ENCODE results near the gene ZNF580. TPM values are rescaled to one million over a fixed set of nuclear protein-coding genes. Genes with fewer than 3 reads are reported as not detected.
A peak's percentile ranks its signal among the peaks of the same experiment; 100 is the strongest.

ZNF580 gene
- total RNA-seq, 1 donor from 2014 or later: 2.4 TPM

DNA sequence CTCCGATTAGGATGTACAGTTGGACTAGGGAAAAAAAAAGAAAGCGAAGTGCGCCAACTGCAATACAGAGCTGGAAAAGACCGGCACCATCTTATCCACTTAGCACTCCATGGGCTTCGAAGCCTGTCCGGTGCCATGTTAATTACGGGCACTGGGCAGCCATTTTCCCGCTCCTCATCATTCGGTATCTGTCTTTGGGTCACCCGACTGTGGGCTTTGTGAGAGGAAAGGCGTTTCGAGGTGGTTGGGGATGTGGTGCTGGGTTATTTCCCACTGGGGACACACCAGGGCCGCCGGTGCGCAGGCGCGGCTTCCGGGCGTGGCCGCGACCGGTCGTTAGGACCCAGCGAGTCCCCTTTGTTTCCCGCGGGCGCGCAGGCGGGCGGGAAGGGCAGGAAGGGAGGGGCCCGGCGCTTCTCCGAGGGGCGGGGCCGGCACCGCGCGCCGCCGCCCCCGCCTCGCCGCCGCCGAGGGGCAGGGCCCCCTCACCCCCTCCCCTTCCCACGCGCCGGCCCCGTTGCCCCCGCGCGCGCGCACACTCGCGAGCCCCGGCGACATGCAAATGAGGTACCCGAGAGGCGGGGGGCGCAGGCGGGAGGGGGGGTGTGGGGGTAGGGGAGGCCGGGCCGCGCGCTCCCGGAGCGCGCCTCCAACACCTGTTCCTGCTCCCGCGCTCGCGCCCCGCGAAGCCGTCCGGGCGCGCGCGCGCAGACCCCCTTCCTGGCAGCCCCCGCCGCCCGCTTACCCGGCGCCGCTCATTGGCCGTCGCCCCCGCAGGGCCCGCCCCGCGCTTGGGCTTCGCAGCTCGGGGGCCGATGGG lies 40.8 kb upstream of the ZNF580 start, which contains the start of gene ZNF524:
Gene ZNF524, plus strand, starts transcription at position 447 of the 820 bp plus-strand sequence. CDS start 1,825 bp downstream, outside the sequence.
- Histone ChIP-seq H3K4me3 (ENCODE audit: low read depth, low read length) (peak within 1 kb of the TSS; percentile 85), H3K36me3 (ENCODE audit: control insufficient read depth, insufficient read depth, low read length) (peaks cover 8% of the 10 kb centered on the region), H3K27me3 (ENCODE audit: control insufficient read depth, insufficient read depth, low read length) (no peaks in the 10 kb centered on the region)
- FAIRE-seq (no peak), DNase-seq (ENCODE audit: low read depth) (peak; percentile 80)
- TF ChIP-seq, protein P1, sequence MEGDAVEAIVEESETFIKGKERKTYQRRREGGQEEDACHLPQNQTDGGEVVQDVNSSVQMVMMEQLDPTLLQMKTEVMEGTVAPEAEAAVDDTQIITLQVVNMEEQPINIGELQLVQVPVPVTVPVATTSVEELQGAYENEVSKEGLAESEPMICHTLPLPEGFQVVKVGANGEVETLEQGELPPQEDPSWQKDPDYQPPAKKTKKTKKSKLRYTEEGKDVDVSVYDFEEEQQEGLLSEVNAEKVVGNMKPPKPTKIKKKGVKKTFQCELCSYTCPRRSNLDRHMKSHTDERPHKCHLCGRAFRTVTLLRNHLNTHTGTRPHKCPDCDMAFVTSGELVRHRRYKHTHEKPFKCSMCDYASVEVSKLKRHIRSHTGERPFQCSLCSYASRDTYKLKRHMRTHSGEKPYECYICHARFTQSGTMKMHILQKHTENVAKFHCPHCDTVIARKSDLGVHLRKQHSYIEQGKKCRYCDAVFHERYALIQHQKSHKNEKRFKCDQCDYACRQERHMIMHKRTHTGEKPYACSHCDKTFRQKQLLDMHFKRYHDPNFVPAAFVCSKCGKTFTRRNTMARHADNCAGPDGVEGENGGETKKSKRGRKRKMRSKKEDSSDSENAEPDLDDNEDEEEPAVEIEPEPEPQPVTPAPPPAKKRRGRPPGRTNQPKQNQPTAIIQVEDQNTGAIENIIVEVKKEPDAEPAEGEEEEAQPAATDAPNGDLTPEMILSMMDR (IDR thresholded peaks at IDR 0.05; ENCODE audit: insufficient read depth, low read length, severe bottlenecking): no peak

DNA sequence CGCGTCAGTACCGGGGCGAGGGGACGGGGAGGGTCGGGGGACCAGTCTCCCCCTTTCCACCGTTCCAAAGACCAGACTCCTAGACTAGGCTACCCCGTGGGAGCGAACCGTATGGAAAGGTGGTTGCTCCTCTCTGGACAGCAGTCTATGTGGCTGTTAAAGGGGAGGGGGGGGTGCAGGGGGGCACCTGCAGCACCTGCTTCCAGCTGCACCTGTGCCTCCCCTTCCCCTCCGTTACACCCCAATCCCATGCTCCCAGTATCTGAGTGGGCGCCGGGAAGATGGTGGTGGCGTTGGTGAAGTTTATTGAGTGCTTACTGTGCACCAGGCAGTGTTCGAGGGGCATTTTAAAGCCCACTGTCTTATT lies 40.2 kb upstream of the ZNF580 start:
- Histone ChIP-seq H3K36me3 (ENCODE audit: control insufficient read depth, insufficient read depth, low read length) (peaks cover 8% of the 10 kb centered on the region), H3K4me3 (ENCODE audit: low read depth, low read length) (peak overlapping the region; percentile 85), H3K27me3 (ENCODE audit: control insufficient read depth, insufficient read depth, low read length) (no peaks in the 10 kb centered on the region)
- TF ChIP-seq, protein P1 (IDR thresholded peaks at IDR 0.05; ENCODE audit: insufficient read depth, low read length, severe bottlenecking): no peak
- FAIRE-seq (no peak), DNase-seq (ENCODE audit: low read depth) (no peak)

DNA sequence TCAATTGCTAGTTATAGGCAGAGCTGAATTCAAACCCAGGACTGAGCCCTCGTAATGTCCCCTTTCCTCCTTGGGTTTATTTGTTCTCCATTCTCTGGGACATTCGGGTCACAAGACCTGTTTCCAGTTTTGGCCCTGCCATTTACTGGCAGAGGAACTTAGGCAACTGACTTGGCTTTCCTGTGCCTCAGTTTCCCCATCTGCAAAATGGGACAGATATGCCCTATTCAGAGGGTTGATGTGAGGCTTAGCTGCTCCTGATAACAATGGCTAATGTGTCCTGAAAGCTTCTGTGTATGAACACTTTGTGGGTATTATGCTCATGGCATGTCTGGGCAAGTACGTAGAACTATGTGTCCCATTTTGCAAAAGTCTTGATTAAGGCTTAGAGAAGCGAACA lies 39.7 kb upstream of the ZNF580 start:
- no peaks in the 10 kb centered on the region for H3K27me3 ChIP-seq (ENCODE audit: control insufficient read depth, insufficient read depth, low read length)
- peaks cover 8% of the 10 kb centered on the region for H3K36me3 ChIP-seq (ENCODE audit: control insufficient read depth, insufficient read depth, low read length)
- FAIRE-seq (no peak), DNase-seq (ENCODE audit: low read depth) (peak; percentile 86)
- peak overlapping the region; percentile 85 for H3K4me3 ChIP-seq (ENCODE audit: low read depth, low read length)
- TF ChIP-seq, protein P1 (IDR thresholded peaks at IDR 0.05; ENCODE audit: insufficient read depth, low read length, severe bottlenecking): no peak

DNA sequence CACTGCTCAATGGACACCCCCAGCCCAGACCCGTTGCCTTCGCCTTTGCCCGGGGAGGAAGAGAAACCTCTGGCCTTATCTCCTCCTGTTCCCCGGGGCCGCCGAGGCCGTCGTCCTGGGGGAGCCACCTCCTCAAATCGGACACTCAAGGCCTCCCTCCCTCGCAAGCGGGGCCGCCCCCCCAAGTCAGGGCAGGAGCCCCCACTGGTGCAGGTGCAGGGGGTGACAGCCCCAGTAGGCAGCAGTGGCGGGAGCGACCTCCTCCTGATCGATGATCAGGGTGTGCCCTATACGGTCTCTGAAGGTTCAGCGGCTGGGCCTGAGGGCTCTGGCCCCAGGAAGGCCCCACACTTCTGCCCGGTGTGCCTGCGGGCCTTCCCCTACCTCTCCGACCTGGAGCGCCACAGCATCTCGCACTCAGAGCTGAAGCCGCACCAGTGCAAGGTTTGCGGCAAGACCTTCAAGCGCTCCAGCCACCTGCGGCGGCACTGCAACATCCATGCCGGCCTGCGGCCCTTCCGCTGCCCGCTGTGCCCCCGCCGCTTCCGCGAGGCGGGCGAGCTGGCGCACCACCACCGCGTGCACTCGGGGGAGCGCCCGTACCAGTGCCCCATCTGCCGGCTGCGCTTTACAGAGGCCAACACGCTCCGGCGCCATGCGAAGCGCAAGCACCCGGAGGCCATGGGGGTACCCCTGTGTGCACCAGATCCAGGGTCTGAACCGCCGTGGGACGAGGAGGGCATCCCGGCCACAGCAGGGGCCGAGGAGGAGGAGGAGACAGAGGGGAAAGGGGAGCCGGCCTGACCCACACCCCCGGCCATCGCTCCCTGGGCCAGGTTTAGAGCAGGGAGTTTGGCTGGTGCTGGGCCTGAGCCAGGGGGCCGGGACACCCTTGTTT lies 38.4 kb upstream of the ZNF580 start:
- H3K4me3 ChIP-seq (ENCODE audit: low read depth, low read length): no peak overlapping the region
- TF ChIP-seq, protein P1 (IDR thresholded peaks at IDR 0.05; ENCODE audit: insufficient read depth, low read length, severe bottlenecking): no peak
- DNase-seq (ENCODE audit: low read depth) (no peak), FAIRE-seq (no peak)
- no peaks in the 10 kb centered on the region for H3K27me3 ChIP-seq (ENCODE audit: control insufficient read depth, insufficient read depth, low read length)
- peaks cover 10% of the 10 kb centered on the region for H3K36me3 ChIP-seq (ENCODE audit: control insufficient read depth, insufficient read depth, low read length)

DNA sequence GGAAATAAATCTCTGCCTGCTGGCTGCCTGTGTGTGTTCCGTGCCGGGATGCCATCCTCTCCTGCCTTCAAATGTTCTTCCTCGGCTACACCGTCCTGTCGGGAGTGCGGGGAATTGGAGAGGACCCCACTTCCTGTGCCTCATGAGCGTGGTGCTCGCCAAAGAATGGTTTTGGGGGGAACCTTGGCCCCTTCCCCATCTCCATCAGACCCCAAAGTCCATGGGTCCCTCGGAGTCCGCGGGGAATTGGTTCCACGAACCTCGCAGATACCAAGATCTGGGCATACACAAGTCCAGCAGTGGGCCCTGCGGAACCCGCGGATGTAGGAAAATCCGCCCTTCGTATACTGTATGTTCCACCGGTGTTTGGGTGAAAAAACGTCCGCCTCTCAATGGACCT lies 37.7 kb upstream of the ZNF580 start:
- Histone ChIP-seq H3K36me3 (ENCODE audit: control insufficient read depth, insufficient read depth, low read length) (peaks cover 9% of the 10 kb centered on the region), H3K27me3 (ENCODE audit: control insufficient read depth, insufficient read depth, low read length) (no peaks in the 10 kb centered on the region), H3K4me3 (ENCODE audit: low read depth, low read length) (no peak overlapping the region)
- DNase-seq (ENCODE audit: low read depth) (no peak), FAIRE-seq (no peak)
- TF ChIP-seq, protein P1 (IDR thresholded peaks at IDR 0.05; ENCODE audit: insufficient read depth, low read length, severe bottlenecking): no peak
